Measurements from ENCODE around the gene GRIK2.

The GRIK2 gene

DNA sequence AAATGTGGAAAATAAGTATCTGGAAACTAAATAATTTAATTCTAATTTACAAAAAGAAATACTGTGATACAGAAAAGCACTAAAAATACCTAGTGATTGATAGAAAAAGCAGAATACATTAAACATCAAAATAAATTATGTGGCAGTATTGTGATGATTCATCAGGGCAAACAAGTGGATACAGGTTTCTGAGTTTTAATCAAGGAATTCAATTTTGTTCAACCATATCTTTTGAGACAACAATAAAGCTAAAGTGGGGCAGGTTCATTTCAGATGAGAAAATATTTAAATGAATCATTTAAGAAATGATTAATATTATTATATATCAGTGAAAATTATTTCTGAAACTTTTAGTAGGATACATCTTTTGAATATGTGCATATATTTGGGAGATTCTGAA is 49.8 kb downstream of the GRIK2 start:
- no peaks in the 10 kb centered on the region for H3K4me1 Mint-ChIP-seq
- H3K27ac Mint-ChIP-seq (ENCODE audit: low read depth): no peak overlapping the region
- H3K9me3 Mint-ChIP-seq: peaks cover 9% of the 10 kb centered on the region
- DNase-seq (ENCODE audit: low spot score in 2 of 2) (no peak), ATAC-seq (replicated peaks; ENCODE audit: extremely low read depth, poor library complexity, severe bottlenecking) (no peak)
- no peaks in the 10 kb centered on the region for H3K36me3 Mint-ChIP-seq (ENCODE audit: insufficient read depth)
- H3K27me3 Mint-ChIP-seq: no peaks in the 10 kb centered on the region
- no peak overlapping the region for H3K4me3 Mint-ChIP-seq

GRCh38 chr6:101444717-101445116 is 51.2 kb downstream of the GRIK2 start:
- DNase-seq (ENCODE audit: low spot score in 2 of 2) (no peak), ATAC-seq (replicated peaks; ENCODE audit: extremely low read depth, poor library complexity, severe bottlenecking) (no peak)
- Mint-ChIP-seq H3K4me3 (no peak overlapping the region), H3K27me3 (no peaks in the 10 kb centered on the region), H3K4me1 (no peaks in the 10 kb centered on the region), H3K36me3 (ENCODE audit: insufficient read depth) (no peaks in the 10 kb centered on the region), H3K27ac (ENCODE audit: low read depth) (no peak overlapping the region), H3K9me3 (peaks cover 9% of the 10 kb centered on the region)

- Mint-ChIP-seq H3K9me3 (peaks cover 9% of the 10 kb centered on the region), H3K27ac (ENCODE audit: low read depth) (no peak overlapping the region), H3K36me3 (ENCODE audit: insufficient read depth) (no peaks in the 10 kb centered on the region), H3K4me3 (no peak overlapping the region), H3K4me1 (no peaks in the 10 kb centered on the region), H3K27me3 (no peaks in the 10 kb centered on the region)
- no peak for ATAC-seq (replicated peaks; ENCODE audit: extremely low read depth, poor library complexity, severe bottlenecking)
- DNase-seq (ENCODE audit: low spot score in 2 of 2): no peak
These were observed 52.0 kb downstream of the GRIK2 start for GRCh38 chr6:101445527-101445926.

DNA sequence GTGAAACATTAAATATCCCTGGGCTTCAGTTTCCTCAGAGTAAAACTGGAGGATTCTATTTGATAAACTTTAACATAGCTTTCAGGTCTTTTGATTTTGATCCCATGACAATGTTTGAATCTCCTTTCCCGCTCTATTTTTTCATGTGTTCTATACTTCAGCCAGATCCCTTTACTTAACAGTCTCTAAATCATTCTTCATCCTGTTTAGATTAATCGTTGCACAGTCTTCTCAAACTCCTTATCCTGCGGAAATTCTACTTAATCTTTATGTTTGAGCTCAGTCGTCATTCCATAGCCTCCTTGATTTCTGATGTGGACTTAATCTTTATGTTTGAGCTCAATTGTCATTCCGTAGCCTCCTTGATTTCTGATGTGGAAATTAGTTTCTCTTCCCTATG is 57.4 kb downstream of the GRIK2 start:
- Mint-ChIP-seq H3K36me3 (ENCODE audit: insufficient read depth) (no peaks in the 10 kb centered on the region), H3K9me3 (no peaks in the 10 kb centered on the region), H3K4me3 (no peak overlapping the region), H3K4me1 (no peaks in the 10 kb centered on the region), H3K27ac (ENCODE audit: low read depth) (no peak overlapping the region), H3K27me3 (no peaks in the 10 kb centered on the region)
- no peak for ATAC-seq (replicated peaks; ENCODE audit: extremely low read depth, poor library complexity, severe bottlenecking)
- no peak for DNase-seq (ENCODE audit: low spot score in 2 of 2)

GRCh38 chr6:101451981-101452380 is 58.5 kb downstream of the GRIK2 start:
- H3K4me3 Mint-ChIP-seq: no peak overlapping the region
- H3K27ac Mint-ChIP-seq (ENCODE audit: low read depth): no peak overlapping the region
- no peak for ATAC-seq (replicated peaks; ENCODE audit: extremely low read depth, poor library complexity, severe bottlenecking)
- no peaks in the 10 kb centered on the region for H3K4me1 Mint-ChIP-seq
- no peaks in the 10 kb centered on the region for H3K36me3 Mint-ChIP-seq (ENCODE audit: insufficient read depth)
- H3K9me3 Mint-ChIP-seq: no peaks in the 10 kb centered on the region
- H3K27me3 Mint-ChIP-seq: no peaks in the 10 kb centered on the region
- DNase-seq (ENCODE audit: low spot score in 2 of 2): no peak

DNA sequence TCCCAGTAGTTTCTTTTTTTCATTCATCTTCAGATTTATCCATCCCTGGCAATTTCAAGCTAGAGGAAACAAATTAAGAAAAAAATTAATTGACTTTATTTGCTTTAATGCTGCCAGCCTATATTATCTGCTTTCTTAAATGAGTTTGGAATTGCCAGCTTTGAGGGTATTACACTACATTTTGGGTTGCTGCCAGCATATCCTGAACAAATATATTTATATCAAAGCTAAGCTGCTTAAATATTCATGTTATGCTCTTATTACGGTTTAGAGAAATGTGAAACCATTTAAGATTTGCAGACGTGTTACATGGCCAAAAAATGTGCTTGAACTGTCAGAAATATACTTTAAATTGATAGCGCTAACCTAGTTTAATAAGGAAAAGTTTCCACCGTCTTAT is 59.7 kb downstream of the GRIK2 start:
- no peaks in the 10 kb centered on the region for H3K36me3 Mint-ChIP-seq (ENCODE audit: insufficient read depth)
- DNase-seq (ENCODE audit: low spot score in 2 of 2) (no peak), ATAC-seq (replicated peaks; ENCODE audit: extremely low read depth, poor library complexity, severe bottlenecking) (no peak)
- no peaks in the 10 kb centered on the region for H3K9me3 Mint-ChIP-seq
- no peaks in the 10 kb centered on the region for H3K27me3 Mint-ChIP-seq
- H3K27ac Mint-ChIP-seq (ENCODE audit: low read depth): no peak overlapping the region
- no peaks in the 10 kb centered on the region for H3K4me1 Mint-ChIP-seq
- H3K4me3 Mint-ChIP-seq: no peak overlapping the region

- no peaks in the 10 kb centered on the region for H3K27me3 Mint-ChIP-seq
- ATAC-seq (replicated peaks; ENCODE audit: extremely low read depth, poor library complexity, severe bottlenecking): no peak
- H3K9me3 Mint-ChIP-seq: no peaks in the 10 kb centered on the region
- no peaks in the 10 kb centered on the region for H3K36me3 Mint-ChIP-seq (ENCODE audit: insufficient read depth)
- no peak for DNase-seq (ENCODE audit: low spot score in 2 of 2)
- H3K4me1 Mint-ChIP-seq: no peaks in the 10 kb centered on the region
- H3K4me3 Mint-ChIP-seq: no peak overlapping the region
- no peak overlapping the region for H3K27ac Mint-ChIP-seq (ENCODE audit: low read depth)
These were observed 60.7 kb downstream of the GRIK2 start for GRCh38 chr6:101454106-101454676.

DNA sequence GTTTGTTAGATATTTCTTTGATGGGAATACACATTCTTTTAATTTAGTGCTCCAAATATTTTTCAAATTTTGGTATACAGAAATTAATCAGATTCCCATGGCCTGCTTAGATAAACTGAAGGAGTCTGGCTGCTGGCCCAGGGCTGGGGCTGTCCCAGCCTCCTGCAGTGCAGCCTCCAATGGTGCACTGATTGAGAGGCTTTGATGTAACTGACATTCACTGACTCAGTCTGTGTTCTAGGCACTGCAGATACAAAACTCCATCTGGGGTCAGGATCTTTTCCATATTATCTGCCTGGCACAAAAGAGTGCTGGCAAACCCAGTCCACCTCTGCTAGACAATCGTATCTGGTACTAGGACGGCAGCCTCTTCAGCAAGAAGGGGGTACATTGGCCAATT is 64.8 kb downstream of the GRIK2 start:
- Mint-ChIP-seq H3K27me3 (no peaks in the 10 kb centered on the region), H3K36me3 (ENCODE audit: insufficient read depth) (no peaks in the 10 kb centered on the region), H3K9me3 (no peaks in the 10 kb centered on the region), H3K4me1 (no peaks in the 10 kb centered on the region), H3K4me3 (no peak overlapping the region), H3K27ac (ENCODE audit: low read depth) (no peak overlapping the region)
- ATAC-seq (replicated peaks; ENCODE audit: extremely low read depth, poor library complexity, severe bottlenecking): no peak
- no peak for DNase-seq (ENCODE audit: low spot score in 2 of 2)

DNA sequence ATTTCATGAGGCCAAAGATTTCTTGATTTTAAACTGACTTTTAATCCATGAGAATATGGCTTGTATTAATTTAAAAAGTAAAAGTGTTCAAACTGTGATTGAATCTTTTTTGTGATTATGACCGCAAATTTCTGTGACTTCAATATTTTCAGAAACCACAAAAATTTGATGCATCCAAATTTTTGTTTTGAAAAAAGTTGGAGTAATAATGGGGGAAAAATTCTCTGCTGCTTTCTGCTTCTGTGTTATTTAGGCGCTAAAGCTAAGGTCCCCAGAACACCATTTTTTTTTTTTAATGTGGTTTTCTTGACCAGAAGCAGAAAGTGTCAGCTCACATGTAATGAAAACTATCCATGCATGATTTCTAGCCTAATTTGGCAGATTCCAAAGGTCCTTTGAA is 65.3 kb downstream of the GRIK2 start:
- H3K4me3 Mint-ChIP-seq: no peak overlapping the region

DNA sequence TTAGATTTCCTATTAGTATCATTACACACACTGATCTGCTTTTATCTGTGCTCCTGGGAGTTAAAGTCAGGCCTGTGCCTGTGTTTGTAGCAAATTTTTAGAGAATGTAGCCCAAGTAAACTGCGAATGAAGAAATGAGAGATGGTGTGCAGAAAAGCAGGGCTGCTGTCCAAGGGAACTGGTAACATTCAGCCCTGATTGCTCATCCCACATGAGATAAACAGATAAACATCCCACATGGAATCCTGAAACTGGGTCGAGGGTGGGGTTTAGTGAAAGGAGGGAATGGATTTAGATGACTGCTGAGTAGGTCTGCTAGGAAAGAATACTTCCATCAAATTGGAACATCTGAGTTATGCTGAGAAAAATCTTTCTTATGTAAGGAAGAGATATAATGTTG is 69.1 kb downstream of the GRIK2 start:
- Mint-ChIP-seq H3K27ac (ENCODE audit: low read depth) (no peak overlapping the region), H3K9me3 (no peaks in the 10 kb centered on the region), H3K4me3 (no peak overlapping the region), H3K27me3 (no peaks in the 10 kb centered on the region), H3K4me1 (no peaks in the 10 kb centered on the region), H3K36me3 (ENCODE audit: insufficient read depth) (no peaks in the 10 kb centered on the region)
- ATAC-seq (replicated peaks; ENCODE audit: extremely low read depth, poor library complexity, severe bottlenecking) (no peak), DNase-seq (ENCODE audit: low spot score in 2 of 2) (no peak)

More for the DNA sequence above, 65.3 kb downstream of the GRIK2 start:
- ATAC-seq (replicated peaks; ENCODE audit: extremely low read depth, poor library complexity, severe bottlenecking) (no peak), DNase-seq (ENCODE audit: low spot score in 2 of 2) (no peak)
- Mint-ChIP-seq H3K36me3 (ENCODE audit: insufficient read depth) (no peaks in the 10 kb centered on the region), H3K27ac (ENCODE audit: low read depth) (no peak overlapping the region), H3K4me1 (no peaks in the 10 kb centered on the region), H3K9me3 (no peaks in the 10 kb centered on the region), H3K27me3 (no peaks in the 10 kb centered on the region)

- Mint-ChIP-seq H3K27me3 (no peaks in the 10 kb centered on the region), H3K9me3 (peaks cover 12% of the 10 kb centered on the region), H3K27ac (ENCODE audit: low read depth) (no peak overlapping the region), H3K4me3 (no peak overlapping the region), H3K36me3 (ENCODE audit: insufficient read depth) (no peaks in the 10 kb centered on the region), H3K4me1 (no peaks in the 10 kb centered on the region)
- no peak for DNase-seq (ENCODE audit: low spot score in 2 of 2)
- no peak for ATAC-seq (replicated peaks; ENCODE audit: extremely low read depth, poor library complexity, severe bottlenecking)
These were observed 72.4 kb downstream of the GRIK2 start for GRCh38 chr6:101465863-101466262.

DNA sequence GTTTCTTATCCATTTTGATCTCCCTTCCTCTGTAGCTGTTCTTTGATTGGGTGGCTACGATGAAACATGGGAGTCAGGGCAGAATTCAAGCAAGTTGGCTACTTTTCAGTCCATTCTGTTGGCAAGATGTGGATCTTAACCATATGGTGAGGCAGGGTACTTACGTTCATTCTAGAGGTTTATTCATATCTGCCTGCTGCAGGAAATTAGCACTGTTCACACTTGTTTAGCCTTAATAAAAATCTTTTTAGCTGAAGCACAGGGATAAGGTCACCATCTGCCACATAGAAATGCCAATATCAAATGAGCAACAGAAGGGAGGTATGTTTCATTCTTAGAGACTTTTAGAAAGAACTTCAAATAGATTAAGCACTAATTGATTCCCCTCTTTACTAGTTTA is 83.9 kb downstream of the GRIK2 start:
- H3K36me3 Mint-ChIP-seq (ENCODE audit: insufficient read depth): no peaks in the 10 kb centered on the region
- H3K27me3 Mint-ChIP-seq: no peaks in the 10 kb centered on the region
- H3K4me1 Mint-ChIP-seq: no peaks in the 10 kb centered on the region
- no peak for DNase-seq (ENCODE audit: low spot score in 2 of 2)
- H3K4me3 Mint-ChIP-seq: no peak overlapping the region
- no peak overlapping the region for H3K27ac Mint-ChIP-seq (ENCODE audit: low read depth)
- no peak for ATAC-seq (replicated peaks; ENCODE audit: extremely low read depth, poor library complexity, severe bottlenecking)
- H3K9me3 Mint-ChIP-seq: no peaks in the 10 kb centered on the region

DNA sequence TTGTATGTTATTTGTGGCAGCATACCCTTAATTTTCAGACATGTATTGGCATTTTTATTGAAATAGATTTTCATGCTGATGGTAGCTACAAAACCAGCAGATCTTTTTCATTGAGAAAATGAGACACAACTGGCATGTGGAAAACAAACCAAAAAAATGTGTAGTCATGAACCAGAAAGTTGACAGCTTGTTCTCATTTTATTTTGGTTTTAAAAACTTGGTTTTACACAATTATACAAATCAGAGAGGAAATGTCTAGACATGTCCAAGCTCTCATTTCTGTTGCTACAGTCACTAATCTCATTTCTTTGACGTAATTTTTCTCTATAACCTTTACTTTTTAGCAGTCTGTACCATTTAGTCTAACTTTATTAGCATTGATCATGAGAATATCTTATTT is 85.4 kb downstream of the GRIK2 start:
- Mint-ChIP-seq H3K9me3 (no peaks in the 10 kb centered on the region), H3K36me3 (ENCODE audit: insufficient read depth) (no peaks in the 10 kb centered on the region), H3K27me3 (no peaks in the 10 kb centered on the region), H3K4me1 (no peaks in the 10 kb centered on the region), H3K4me3 (no peak overlapping the region), H3K27ac (ENCODE audit: low read depth) (no peak overlapping the region)
- no peak for ATAC-seq (replicated peaks; ENCODE audit: extremely low read depth, poor library complexity, severe bottlenecking)
- DNase-seq (ENCODE audit: low spot score in 2 of 2): no peak

DNA sequence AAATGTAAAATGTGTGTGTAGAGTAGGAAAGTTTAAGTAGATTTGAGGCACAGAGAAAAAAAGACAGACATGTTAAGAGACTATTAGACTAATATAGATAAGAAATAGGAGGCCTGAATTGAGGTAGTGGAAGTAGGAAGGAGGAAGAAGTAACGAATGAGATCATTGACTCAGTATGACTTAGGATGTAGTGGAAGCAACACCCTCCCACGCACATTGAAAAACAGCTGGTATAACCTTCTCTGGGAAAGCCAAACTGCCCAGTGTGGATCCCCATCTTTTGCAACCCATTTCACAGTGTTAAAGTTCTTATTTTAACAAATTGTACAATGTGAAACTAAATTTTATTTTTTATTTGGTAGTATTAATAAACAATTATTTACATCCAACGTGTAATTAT is 89.1 kb downstream of the GRIK2 start:
- no peak for DNase-seq (ENCODE audit: low spot score in 2 of 2)
- Mint-ChIP-seq H3K4me3 (no peak overlapping the region), H3K27me3 (no peaks in the 10 kb centered on the region), H3K9me3 (peaks cover 4% of the 10 kb centered on the region), H3K4me1 (no peaks in the 10 kb centered on the region), H3K36me3 (ENCODE audit: insufficient read depth) (no peaks in the 10 kb centered on the region), H3K27ac (ENCODE audit: low read depth) (no peak overlapping the region)
- no peak for ATAC-seq (replicated peaks; ENCODE audit: extremely low read depth, poor library complexity, severe bottlenecking)
